Measurements from ENCODE around the gene FICD. TPM values are rescaled to one million over a fixed set of nuclear protein-coding genes. Genes with fewer than 3 reads are reported as not detected.

The FICD gene
- total and polyA plus RNA-seq, 2 donors (not counting 1 experiment from before 2014, with no cell fraction given) = 1.2 to 9.1 TPM

- 26% methylated on average over 17 of the region's 19 CpGs for WGBS (ENCODE audit: insufficient coverage)
- CTCF ChIA-PET = no interaction called here
- peak overlapping the region; percentile 84 for H3K9ac ChIP-seq (ENCODE audit: low read length)
These were observed 557 bp upstream of the FICD start for GRCh38 chr12:108514468-108514972.

More at GRCh38 chr12:108514468-108514972, 557 bp upstream of the FICD start:
- peak overlapping the region; percentile 87 for H3K27ac Mint-ChIP-seq
- H3K27me3 ChIP-seq (replicated peaks in 1 of 4; ENCODE audit: control extremely low read depth in 1 of 4, control insufficient read depth in 3 of 4, insufficient read depth in 4 of 4, low read length in 3 of 4) = no peaks in the 10 kb centered on the region
- H3K9me3 Mint-ChIP-seq (ENCODE audit: insufficient read depth) = no peaks in the 10 kb centered on the region
- H3K27me3 Mint-ChIP-seq = no peaks in the 10 kb centered on the region
- intact Hi-C loops (cut with micrococcal nuclease) = loop anchor here (2.0 to 5.0 kb wide), 2 partner anchors 118 to 612 kb away; partner anchors contain the start of gene SELPLG
- H3K4me3 ChIP-seq (ENCODE audit: control extremely low read depth in 1 of 5, extremely low read depth in 1 of 5, insufficient read depth in 1 of 5, low read depth in 2 of 5, low read length in 4 of 5) = peak overlapping the region; percentile 16 to 97 (median 93)
- H3K4me2 ChIP-seq (replicated peaks; ENCODE audit: low read depth, low read length, poor library complexity, severe bottlenecking) = peak overlapping the region; percentile 95
- TF ChIP-seq EZH2 (IDR thresholded peaks at IDR 0.05; ENCODE audit: borderline replicate concordance, insufficient read depth, low read depth, low read length, poor library complexity, severe bottlenecking) = no peak
- no peak for TF ChIP-seq CTCF (IDR thresholded peaks at IDR 0.05)
- ATAC-seq (ENCODE audit: low read depth) (peak; percentile 7), DNase-seq (no peak)
- POLR2A ChIA-PET = interaction anchor here (0.5 kb wide), 1 partner anchor 45 kb away, joined by 4 read pairs; no protein-coding TSS in a partner anchor
- no peaks in the 10 kb centered on the region for H3K9me3 ChIP-seq (ENCODE audit: control extremely low read depth in 1 of 3, control insufficient read depth in 2 of 3, insufficient read depth in 1 of 3, low read length in 2 of 3)
- peaks cover 1 to 17% of the 10 kb centered on the region in 2 experiments for H3K36me3 ChIP-seq (replicated peaks in 1 of 2; ENCODE audit: control extremely low read depth in 1 of 2, control insufficient read depth in 1 of 2, extremely low read depth in 1 of 2, insufficient read depth in 2 of 2, low read length in 1 of 2)
- peaks cover 13 to 30% of the 10 kb centered on the region in 2 donors for H3K4me1 ChIP-seq (ENCODE audit: control insufficient read depth in 2 of 2, insufficient read depth in 2 of 2, low read length in 2 of 2)
- peaks cover 8% of the 10 kb centered on the region for H3K79me2 ChIP-seq (ENCODE audit: control insufficient read depth, insufficient read depth, low read length)
- H4K20me1 ChIP-seq (ENCODE audit: control insufficient read depth, insufficient read depth, low read length, poor library complexity, severe bottlenecking) = no peaks in the 10 kb centered on the region
- H2AFZ ChIP-seq (ENCODE audit: insufficient read depth, low read depth, low read length, poor library complexity, severe bottlenecking) = peak overlapping the region; percentile 92
- H3K4me3 Mint-ChIP-seq = peak overlapping the region; percentile 96
- H3K4me1 Mint-ChIP-seq = peaks cover 37% of the 10 kb centered on the region
- peak overlapping the region; percentile 5 to 49 for H3K27ac ChIP-seq (ENCODE audit: low read length in 2 of 2)
